Mesothelial cell of epicardium (in vitro differentiated cells): ENCODE results near the gene RCAN2. TPM values are rescaled to one million over a fixed set of nuclear protein-coding genes. Genes with fewer than 3 reads are reported as not detected.
"Not testable (repeated sequence)": the region's sequence is repeated elsewhere in the genome, so short reads cannot be mapped to it uniquely, and the experiment has no call there.

ENCODE experiments used
- DNase-seq, 2 experiments: peaks; one replicate each; pipeline ENCODE4 v3.0.0; 2021; ENCODE audit warnings: low spot score in 2 of 2; ENCODE audit not compliant: unreplicated experiment in 2 of 2
- H3K27ac Mint-ChIP-seq: 2 replicates; pipeline ENCODE4 v1.8.0; 2021; ENCODE audit warnings: mixed read lengths
- H3K27me3 Mint-ChIP-seq: 2 replicates; pipeline ENCODE4 v1.8.0; 2021; ENCODE audit warnings: low read depth, mixed read lengths
- H3K36me3 Mint-ChIP-seq: 2 replicates; pipeline ENCODE4 v1.8.0; 2021; ENCODE audit warnings: mixed read lengths
- H3K4me1 Mint-ChIP-seq: 2 replicates; pipeline ENCODE4 v1.8.0; 2021; ENCODE audit warnings: mixed read lengths
- H3K4me3 Mint-ChIP-seq: 2 replicates; pipeline ENCODE4 v1.8.0; 2021; ENCODE audit warnings: mild to moderate bottlenecking, moderate library complexity, mixed read lengths
- H3K9me3 Mint-ChIP-seq: 2 replicates; pipeline ENCODE4 v1.8.0; 2021; ENCODE audit warnings: mixed read lengths
- CTCF ChIP-seq: fragments of 200-600 bp; sonication (generic); IDR thresholded peaks from one replicate; pipeline ENCODE4 v1.5.0; 2021; ENCODE audit warnings: antibody characterized with exemption; ENCODE audit not compliant: unreplicated experiment
- total RNA-seq: library from RNA; stranded (reverse); gene quantifications from 3 replicates; pipeline ENCODE4 v1.2.1, GENCODE V29; 2021

Gene RCAN2
- total RNA-seq, 1 donor from 2014 or later, result 4.0 TPM

DNA sequence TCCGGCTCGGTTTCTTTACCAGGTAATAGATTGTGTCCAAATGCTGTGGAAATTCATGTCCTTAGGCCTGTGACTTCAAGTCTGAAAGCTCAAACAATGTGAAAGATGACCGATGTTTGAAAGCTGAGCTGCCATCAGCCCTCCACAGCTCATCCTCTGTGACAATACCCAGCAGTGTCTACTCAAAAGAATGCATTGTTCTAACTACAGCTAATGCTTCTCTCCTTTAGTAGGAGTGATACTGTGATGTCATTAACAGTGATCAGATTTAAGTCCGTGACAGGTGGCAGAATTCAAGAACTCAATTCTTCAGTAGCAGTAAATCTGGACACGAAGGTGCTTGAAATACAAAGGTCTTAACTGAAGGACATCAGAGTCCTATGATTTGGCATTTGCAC, 97.3 kb downstream of the RCAN2 start:
- H3K4me3 Mint-ChIP-seq, result no peak overlapping the region

GRCh38 chr6:46393161-46393939, 97.9 kb downstream of the RCAN2 start:
- H3K27ac Mint-ChIP-seq, result peak overlapping the region; percentile 43
- TF ChIP-seq CTCF, result no peak
- peaks cover 3% of the 10 kb centered on the region for H3K4me1 Mint-ChIP-seq
- H3K9me3 Mint-ChIP-seq, result peaks cover 9% of the 10 kb centered on the region
- H3K36me3 Mint-ChIP-seq, result no peaks in the 10 kb centered on the region
- no peak for DNase-seq
- no peaks in the 10 kb centered on the region for H3K27me3 Mint-ChIP-seq
- no peak overlapping the region for H3K4me3 Mint-ChIP-seq

More for the DNA sequence above, 97.3 kb downstream of the RCAN2 start:
- peak overlapping the region; percentile 43 for H3K27ac Mint-ChIP-seq
- no peak for DNase-seq
- peaks cover 9% of the 10 kb centered on the region for H3K9me3 Mint-ChIP-seq
- no peaks in the 10 kb centered on the region for H3K27me3 Mint-ChIP-seq
- H3K36me3 Mint-ChIP-seq, result no peaks in the 10 kb centered on the region
- peaks cover 7% of the 10 kb centered on the region for H3K4me1 Mint-ChIP-seq
- no peak for TF ChIP-seq CTCF

- TF ChIP-seq CTCF, result no peak
- H3K36me3 Mint-ChIP-seq, result no peaks in the 10 kb centered on the region
- no peak overlapping the region for H3K27ac Mint-ChIP-seq
- no peak overlapping the region for H3K4me3 Mint-ChIP-seq
- peaks cover 3% of the 10 kb centered on the region for H3K4me1 Mint-ChIP-seq
- no peak for DNase-seq
- peaks cover 9% of the 10 kb centered on the region for H3K9me3 Mint-ChIP-seq
- no peaks in the 10 kb centered on the region for H3K27me3 Mint-ChIP-seq
Measured at GRCh38 chr6:46392294-46392693, 99.0 kb downstream of the RCAN2 start.

DNA sequence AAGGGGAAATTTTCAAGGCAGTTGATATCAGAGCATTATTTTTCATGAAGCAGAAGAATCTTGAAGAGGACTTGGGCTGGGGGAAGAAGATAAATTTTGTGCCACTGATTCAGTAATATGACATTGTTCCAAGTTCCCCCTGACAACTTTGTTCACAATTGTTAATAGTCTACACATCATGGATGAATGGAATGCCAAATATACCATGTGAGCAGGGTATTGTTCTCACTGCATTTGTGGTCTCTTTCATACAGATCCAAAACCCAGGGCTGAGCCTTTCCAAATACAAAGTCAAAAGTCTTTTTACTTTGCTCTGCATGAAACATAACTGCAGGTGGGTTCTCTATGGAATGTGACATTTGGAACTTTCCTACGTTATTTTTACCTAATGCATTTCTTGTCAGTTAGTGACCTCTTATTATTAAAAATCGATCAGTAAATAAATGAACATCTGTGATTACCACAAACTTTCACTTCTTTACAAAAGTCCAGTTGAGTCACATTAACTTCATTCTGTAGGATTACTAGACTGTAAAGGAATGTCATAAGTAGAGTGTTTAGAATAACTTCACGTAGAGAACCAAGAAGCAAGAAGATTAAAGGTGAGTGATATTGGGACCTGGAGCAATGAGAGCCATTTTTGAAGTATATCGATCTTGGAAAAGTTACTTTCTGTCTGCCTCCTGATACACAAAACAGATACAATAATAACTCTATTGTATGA, 100.9 kb downstream of the RCAN2 start:
- no peak for TF ChIP-seq CTCF
- DNase-seq, result no peak
- peaks cover 3% of the 10 kb centered on the region for H3K4me1 Mint-ChIP-seq
- peaks cover 2% of the 10 kb centered on the region for H3K36me3 Mint-ChIP-seq
- H3K27me3 Mint-ChIP-seq, result no peaks in the 10 kb centered on the region
- H3K9me3 Mint-ChIP-seq, result peaks cover 13% of the 10 kb centered on the region
- H3K4me3 Mint-ChIP-seq, result no peak overlapping the region
- H3K27ac Mint-ChIP-seq, result no peak overlapping the region

- not testable (repeated sequence) for H3K4me3 Mint-ChIP-seq, DNase-seq, H3K27me3 Mint-ChIP-seq, H3K27ac Mint-ChIP-seq, H3K36me3 Mint-ChIP-seq
- peaks cover 13% of the 10 kb centered on the region for H3K9me3 Mint-ChIP-seq
- peaks cover 12% of the 10 kb centered on the region for H3K4me1 Mint-ChIP-seq
Measured at GRCh38 chr6:46387728-46388127, 103.5 kb downstream of the RCAN2 start.

DNA sequence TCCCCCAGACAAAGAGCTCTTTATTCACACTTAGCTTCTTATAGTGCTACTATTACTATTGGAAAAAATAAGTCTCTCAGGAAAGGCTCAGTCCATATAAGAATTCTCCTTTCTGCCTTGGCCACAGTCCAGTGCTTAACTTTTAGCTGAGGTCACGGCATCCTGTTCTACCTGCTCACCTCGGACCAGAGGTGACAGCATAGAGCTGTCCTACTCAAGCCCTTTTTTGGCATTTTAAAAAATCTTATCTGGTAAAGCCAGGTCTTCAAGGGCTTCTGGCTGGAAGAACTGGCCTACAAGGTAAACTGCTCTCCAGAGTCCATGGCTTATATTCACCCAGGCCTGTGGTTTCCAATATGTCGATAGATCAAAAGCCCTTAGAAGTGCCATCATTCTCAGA, 109.7 kb downstream of the RCAN2 start:
- Mint-ChIP-seq H3K4me3 (no peak overlapping the region), H3K27ac (no peak overlapping the region), H3K4me1 (peaks cover 36% of the 10 kb centered on the region), H3K36me3 (peaks cover under 1% of the 10 kb centered on the region), H3K27me3 (no peaks in the 10 kb centered on the region), H3K9me3 (peaks cover 1% of the 10 kb centered on the region)
- TF ChIP-seq CTCF, result no peak
- no peak for DNase-seq
